Peyer's patch (tissue), 4 donors: Measurements from ENCODE around the gene SMC1B. TPM values are rescaled to one million over a fixed set of nuclear protein-coding genes. Genes with fewer than 3 reads are reported as not detected.
"Not testable (repeated sequence)": the region's sequence is repeated elsewhere in the genome, so short reads cannot be mapped to it uniquely, and the experiment has no call there.

Source experiments
- DNase-seq, 3 donors: peaks; one replicate each; pipeline ENCODE4 v3.0.0-alpha.2; 2017 to 2019
- H3K27ac ChIP-seq, 4 donors: fragments of 200-600 bp; sonication (generic); one replicate each; pipeline ENCODE4 v1.5.1; 2016 to 2019
- H3K27me3 ChIP-seq, 2 donors: fragments of 200-600 bp; sonication (generic); one replicate each; pipeline ENCODE4 v1.5.1; 2019
- H3K36me3 ChIP-seq, 3 donors: fragments of 200-600 bp; sonication (generic); one replicate each; pipeline ENCODE4 v1.5.1; 2016 to 2019
- H3K4me1 ChIP-seq, 4 donors: fragments of 200-600 bp; sonication (generic); one replicate each; pipeline ENCODE4 v1.5.1; 2016 to 2019
- H3K4me3 ChIP-seq, 4 donors: fragments of 200-600 bp; sonication (generic); 1 replicate in 3 of 4; 2 replicates in 1 of 4; pipeline ENCODE4 v1.5.1; 2016 to 2019; ENCODE audit warnings: mild to moderate bottlenecking in 1 of 4
- H3K9me3 ChIP-seq, 4 donors: fragments of 200-600 bp; sonication (generic); one replicate each; pipeline ENCODE4 v1.5.1; 2016 to 2019; ENCODE audit warnings: mild to moderate bottlenecking in 1 of 4
- POLR2A ChIP-seq, 2 donors: fragments of 450-650 bp; IDR thresholded peaks; one replicate each; pipeline ENCODE4 v1.5.1; 2017; ENCODE audit warnings: antibody characterized with exemption in 2 of 2, mild to moderate bottlenecking in 2 of 2, moderate library complexity in 2 of 2
- total RNA-seq, 4 donors: library from RNA; depleted of rRNA; stranded (reverse); fragments of >200 nt; gene quantifications; one replicate each; pipeline ENCODE4 v1.1.0, GENCODE V29; 2016
- TF ChIP-seq, protein P1 (sequence below), 6 experiments: fragments of 450-650 bp in 4 of 6; fragments of 200-600 bp in 2 of 6; sonication (generic) in 1 of 6; IDR thresholded peaks; one replicate each; pipeline ENCODE4 v1.5.1; 2017 to 2019; ENCODE audit warnings: antibody characterized with exemption in 6 of 6, mild to moderate bottlenecking in 3 of 6, moderate library complexity in 1 of 6

The SMC1B gene
- total RNA-seq, 4 donors from 2014 or later, result not detected

DNA sequence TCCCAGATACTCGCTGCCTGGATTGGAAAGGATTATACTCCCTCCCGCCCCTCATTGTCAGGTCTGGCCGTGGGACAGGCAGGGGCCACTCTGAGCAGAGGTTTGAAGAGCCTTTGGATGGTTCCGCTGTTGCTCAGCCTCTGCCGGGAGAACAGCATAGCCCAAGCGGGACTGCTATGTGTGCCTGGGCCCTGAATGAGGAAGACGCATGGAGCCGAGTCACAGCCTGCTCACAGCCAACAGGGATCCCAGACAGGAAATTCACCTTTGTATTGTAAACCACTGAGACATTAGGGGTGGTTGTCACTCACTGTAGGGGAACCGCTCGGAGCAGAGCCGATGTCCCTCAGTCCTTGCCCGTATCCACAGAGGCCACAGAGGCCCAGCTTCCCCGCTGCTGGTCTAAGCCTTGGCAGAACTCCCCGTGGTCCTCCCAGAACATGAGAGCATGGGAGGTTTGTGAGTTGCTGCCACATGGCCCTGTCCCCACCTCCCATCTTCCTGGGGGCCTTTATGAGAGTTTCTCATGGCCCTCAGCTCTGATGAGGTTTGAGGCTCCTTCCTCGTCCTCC, 114.4 kb downstream of the SMC1B start:
- H3K9me3 ChIP-seq, result no peaks in the 10 kb centered on the region
- TF ChIP-seq, protein P1, sequence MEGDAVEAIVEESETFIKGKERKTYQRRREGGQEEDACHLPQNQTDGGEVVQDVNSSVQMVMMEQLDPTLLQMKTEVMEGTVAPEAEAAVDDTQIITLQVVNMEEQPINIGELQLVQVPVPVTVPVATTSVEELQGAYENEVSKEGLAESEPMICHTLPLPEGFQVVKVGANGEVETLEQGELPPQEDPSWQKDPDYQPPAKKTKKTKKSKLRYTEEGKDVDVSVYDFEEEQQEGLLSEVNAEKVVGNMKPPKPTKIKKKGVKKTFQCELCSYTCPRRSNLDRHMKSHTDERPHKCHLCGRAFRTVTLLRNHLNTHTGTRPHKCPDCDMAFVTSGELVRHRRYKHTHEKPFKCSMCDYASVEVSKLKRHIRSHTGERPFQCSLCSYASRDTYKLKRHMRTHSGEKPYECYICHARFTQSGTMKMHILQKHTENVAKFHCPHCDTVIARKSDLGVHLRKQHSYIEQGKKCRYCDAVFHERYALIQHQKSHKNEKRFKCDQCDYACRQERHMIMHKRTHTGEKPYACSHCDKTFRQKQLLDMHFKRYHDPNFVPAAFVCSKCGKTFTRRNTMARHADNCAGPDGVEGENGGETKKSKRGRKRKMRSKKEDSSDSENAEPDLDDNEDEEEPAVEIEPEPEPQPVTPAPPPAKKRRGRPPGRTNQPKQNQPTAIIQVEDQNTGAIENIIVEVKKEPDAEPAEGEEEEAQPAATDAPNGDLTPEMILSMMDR (IDR thresholded peaks at IDR 0.05), result no peak
- TF ChIP-seq POLR2A (IDR thresholded peaks at IDR 0.05), result no peak

DNA sequence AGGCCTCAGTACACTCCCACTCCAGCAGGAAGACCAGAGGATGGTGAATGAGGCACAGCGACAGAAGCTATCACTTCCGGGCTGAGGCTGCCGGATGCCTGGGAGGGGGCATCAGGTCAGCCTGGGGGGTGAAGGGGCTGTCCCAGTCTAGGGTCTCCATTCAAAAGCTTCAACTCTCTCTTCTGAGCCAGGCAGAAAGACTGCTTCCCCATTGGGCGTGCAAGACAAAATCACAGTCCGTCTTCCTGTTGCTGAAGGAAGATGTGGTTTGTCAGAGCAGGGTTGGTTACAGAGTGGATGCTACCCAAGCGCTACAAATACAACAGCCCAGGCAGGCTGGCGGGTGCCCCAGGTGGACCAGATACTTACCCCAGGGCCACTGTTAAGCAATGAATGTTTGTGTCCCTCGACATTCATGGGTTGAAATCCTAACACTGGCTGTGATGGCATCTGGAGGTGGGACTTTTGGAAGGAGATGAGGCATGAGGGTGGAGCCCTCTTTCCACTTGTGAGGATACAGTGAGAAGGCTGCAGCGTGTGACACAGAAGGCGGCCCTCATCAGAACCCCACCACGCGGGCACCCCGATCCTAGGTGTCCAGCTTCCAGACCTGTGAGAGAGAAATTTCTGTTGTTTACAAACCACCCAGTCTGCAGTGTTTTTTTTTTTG, 116.6 kb downstream of the SMC1B start:
- Histone ChIP-seq H3K4me1 (peaks cover 0 to 3% (median 0%) of the 10 kb centered on the region in 4 donors), H3K27ac (peak overlapping the region in 1 of 4 donors; percentile 62), H3K27me3 (no peaks in the 10 kb centered on the region), H3K9me3 (no peaks in the 10 kb centered on the region), H3K4me3 (no peak overlapping the region), H3K36me3 (no peaks in the 10 kb centered on the region)
- DNase-seq, result peak in 2 of 3 donors; percentile 63 to 72
- no peak for TF ChIP-seq POLR2A (IDR thresholded peaks at IDR 0.05)
- TF ChIP-seq, protein P1 (IDR thresholded peaks at IDR 0.05), result no peak

More for the DNA sequence above, 114.4 kb downstream of the SMC1B start:
- no peak overlapping the region for H3K27ac ChIP-seq
- H3K27me3 ChIP-seq, result no peaks in the 10 kb centered on the region
- H3K36me3 ChIP-seq, result no peaks in the 10 kb centered on the region
- no peak for DNase-seq
- H3K4me1 ChIP-seq, result peaks cover 0 to 3% (median 0%) of the 10 kb centered on the region in 4 donors
- H3K4me3 ChIP-seq, result no peak overlapping the region

DNA sequence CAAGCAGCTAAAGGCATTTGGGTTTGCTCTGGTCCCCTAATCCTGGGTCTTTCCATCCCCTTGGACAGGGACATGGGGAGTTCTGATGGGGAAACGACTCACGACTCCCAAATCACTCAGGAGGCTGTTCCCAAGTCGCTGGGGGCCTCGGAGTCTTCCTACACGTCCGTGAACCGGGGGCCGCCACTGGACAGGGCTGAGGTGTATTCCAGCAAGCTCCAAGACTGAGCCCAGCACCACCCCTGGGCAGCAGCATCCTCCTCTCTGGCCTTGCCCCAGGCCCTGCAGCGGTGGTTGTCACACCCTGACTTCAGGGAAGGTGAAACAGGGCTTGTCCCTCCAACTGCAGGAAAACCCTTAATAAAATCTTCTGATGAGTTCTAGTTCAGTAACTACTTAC, 117.9 kb downstream of the SMC1B start:
- H3K36me3 ChIP-seq, result no peaks in the 10 kb centered on the region
- no peak overlapping the region for H3K27ac ChIP-seq
- DNase-seq, result no peak
- H3K4me1 ChIP-seq, result peaks cover 0 to 5% (median 1%) of the 10 kb centered on the region in 4 donors
- no peak overlapping the region for H3K4me3 ChIP-seq
- TF ChIP-seq, protein P1 (IDR thresholded peaks at IDR 0.05), result no peak
- TF ChIP-seq POLR2A (IDR thresholded peaks at IDR 0.05), result no peak
- no peaks in the 10 kb centered on the region for H3K9me3 ChIP-seq
- no peaks in the 10 kb centered on the region for H3K27me3 ChIP-seq

DNA sequence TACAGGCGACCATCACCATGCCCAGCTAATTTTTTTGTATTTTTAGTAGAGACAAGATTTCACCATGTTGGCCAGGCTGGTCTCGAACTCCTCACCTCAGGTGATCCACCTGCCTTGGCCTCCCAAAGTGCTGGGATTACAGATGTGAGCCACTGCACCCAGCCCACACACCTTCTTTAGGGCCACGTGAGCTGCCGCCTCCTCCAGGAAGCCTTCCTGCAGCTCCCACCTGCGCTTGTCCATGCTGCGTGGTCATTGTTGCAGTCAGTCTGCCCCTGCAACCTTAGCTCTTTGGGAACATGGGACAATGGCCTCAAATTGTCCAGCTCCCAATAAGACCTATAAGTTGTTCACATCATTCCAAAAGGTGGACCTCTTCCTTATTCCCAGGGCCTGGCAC, 118.4 kb downstream of the SMC1B start:
- not testable (repeated sequence) for H3K4me3 ChIP-seq, H3K27me3 ChIP-seq, DNase-seq, H3K27ac ChIP-seq, H3K4me1 ChIP-seq, H3K36me3 ChIP-seq, H3K9me3 ChIP-seq

Other genes starting within 250 kb of the SMC1B start
- gene NUP50, start 249.7 kb downstream of the SMC1B start, total RNA-seq, result 10 to 100 TPM; 67.8 to 96.8 (median 75.8) TPM
- 10 to 100 TPM; 21.2 to 41.3 (median 27.8) TPM for gene KIAA0930, start 172.7 kb downstream of the SMC1B start, total RNA-seq
- 1 to 10 TPM in 1 of 4 donors, not detected in 3; 4.0 TPM for gene UPK3A, start 128.7 kb downstream of the SMC1B start, total RNA-seq
- 1,000 to 10,000 TPM in 1 of 4 donors, 100 to 1,000 TPM in 1, 10 to 100 TPM in 2; 46.4 to 1,083 (median 189) TPM for gene FAM118A, start 103.7 kb downstream of the SMC1B start, total RNA-seq
- 10 to 100 TPM in 1 of 4 donors, under 1 TPM in 1, not detected in 2; 0.85 to 47.0 TPM for gene RIBC2, start 94 bp upstream of the SMC1B start, total RNA-seq
- 100 to 1,000 TPM in 3 of 4 donors, 10 to 100 TPM in 1; 29.8 to 162 (median 136) TPM for gene FBLN1, start 89.3 kb upstream of the SMC1B start, total RNA-seq